KG1 (cell line): ENCODE measurements around the gene WFIKKN1.
A peak's percentile ranks its signal among the peaks of the same experiment; 100 is the strongest.

Source experiments
- DNase-seq: peaks from one replicate; lab custom pipeline; 2025; lab: John Stamatoyannopoulos, UW

The WFIKKN1 gene

DNA sequence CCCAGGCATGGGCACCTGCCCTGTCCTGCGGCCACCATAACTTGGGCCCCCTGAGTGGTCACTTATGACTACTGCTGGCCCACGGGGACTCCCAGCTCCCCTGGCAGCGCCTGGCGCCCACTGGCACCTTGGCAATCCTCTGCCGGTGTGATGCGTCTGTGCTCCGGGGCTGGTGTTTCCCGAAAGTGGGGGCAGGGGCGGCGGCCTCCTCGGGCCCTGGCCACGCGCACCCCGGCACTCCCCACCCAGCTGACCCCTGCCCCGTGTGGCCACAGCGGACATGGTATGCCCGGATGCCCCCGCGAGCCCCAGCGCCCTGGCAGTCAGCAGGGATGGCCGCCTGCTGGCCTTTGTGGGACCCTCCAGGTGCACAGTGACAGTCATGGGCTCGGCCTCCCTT is 26.7 kb downstream of the WFIKKN1 start:
- DNase-seq, result no peak

DNA sequence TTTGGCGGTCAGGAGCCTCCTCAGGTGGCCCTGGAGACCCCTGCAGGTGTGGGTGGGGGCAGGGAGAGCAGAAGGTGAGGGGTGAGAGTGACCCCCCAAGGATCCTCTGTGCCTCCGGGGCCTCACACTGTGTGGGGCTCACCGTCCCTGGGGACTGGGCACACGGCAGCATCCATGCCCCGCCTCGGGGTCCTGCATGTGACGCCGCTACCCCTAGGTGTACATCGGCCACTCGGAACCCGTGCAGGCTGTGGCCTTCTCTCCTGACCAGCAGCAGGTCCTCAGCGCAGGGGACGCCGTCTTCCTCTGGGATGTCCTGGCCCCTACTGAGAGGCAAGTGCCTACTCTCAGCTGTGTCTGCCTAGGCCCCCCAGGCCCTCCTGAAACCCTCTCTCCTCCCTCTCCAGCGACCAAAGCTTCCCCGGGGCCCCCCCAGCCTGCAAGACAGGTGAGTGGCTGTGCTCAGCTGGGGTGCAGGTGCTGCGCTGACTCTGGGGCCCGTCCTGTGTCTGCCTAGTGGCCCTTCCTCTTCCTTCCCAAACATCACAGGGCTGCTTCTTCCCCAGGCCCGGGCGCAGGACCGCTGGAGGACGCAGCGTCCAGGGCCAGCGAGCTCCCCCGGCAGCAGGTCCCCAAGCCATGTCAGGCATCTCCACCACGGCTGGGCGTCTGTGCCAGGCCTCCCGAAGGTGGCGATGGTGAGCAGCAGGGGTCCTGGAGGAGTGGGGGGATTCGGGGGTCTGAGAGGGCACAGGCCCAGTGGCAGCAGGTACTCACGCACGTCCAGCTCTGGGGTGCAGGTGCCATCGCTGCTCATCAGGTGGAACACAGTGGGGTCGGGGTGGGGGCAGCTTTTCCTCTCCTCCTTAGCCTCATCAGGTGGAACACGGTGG is 28.1 kb downstream of the WFIKKN1 start:
- no peak for DNase-seq

DNA sequence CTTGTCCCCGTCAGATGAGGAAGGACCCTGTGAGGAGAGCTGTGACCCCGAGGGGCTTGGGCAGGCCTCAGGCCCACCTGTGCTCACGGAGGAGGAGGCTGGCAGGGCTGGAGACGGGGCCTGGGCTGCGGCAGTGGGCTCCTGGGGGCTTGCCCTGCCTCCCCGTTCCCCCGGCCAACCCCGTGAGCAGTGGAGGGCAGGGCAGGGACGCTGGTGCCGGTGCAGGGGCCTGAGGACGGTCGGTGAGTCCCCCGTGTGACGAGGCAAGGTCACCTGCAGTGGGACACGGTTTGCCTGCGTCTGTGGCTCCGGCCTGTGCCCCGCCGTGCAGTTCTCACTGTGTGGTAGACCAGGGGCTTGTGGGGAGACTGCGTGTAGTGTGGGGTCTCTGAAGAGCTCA is 28.8 kb downstream of the WFIKKN1 start:
- no peak for DNase-seq

GRCh38 chr16:660132-660458 is 29.3 kb downstream of the WFIKKN1 start:
- no peak for DNase-seq

DNA sequence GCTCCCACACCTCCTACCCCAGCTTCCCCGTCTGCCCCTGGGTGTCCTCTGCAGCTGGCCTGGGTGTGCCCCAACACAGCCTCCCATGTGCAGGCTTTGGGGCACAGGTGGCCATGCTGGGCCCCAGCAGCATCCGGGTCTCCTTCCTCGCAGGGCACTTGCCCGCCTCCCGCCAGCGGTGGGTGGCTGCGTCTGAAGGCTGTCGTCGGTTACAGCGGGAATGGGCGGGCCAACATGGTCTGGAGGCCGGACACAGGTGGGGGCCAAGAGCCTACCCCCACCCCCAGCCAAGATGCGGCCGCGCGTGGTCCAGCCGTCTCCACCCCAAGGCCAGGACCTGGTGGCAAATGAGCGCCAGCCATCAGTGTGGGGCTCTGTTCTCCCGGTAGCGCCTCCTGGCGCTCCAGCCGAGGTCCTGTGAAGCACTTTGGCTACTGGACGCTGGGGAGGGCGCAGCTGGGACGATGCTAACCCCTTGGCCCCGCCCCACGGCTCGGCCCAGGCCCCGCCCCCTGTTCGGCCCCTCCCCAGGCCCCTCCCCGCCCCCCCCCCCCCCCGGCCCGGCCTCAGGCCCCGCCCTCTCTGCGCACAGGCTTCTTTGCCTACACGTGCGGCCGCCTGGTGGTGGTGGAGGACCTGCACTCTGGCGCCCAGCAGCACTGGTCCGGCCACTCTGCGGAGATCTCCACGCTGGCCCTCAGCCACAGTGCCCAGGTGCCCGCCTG is 29.8 kb downstream of the WFIKKN1 start:
- no peak for DNase-seq

DNA sequence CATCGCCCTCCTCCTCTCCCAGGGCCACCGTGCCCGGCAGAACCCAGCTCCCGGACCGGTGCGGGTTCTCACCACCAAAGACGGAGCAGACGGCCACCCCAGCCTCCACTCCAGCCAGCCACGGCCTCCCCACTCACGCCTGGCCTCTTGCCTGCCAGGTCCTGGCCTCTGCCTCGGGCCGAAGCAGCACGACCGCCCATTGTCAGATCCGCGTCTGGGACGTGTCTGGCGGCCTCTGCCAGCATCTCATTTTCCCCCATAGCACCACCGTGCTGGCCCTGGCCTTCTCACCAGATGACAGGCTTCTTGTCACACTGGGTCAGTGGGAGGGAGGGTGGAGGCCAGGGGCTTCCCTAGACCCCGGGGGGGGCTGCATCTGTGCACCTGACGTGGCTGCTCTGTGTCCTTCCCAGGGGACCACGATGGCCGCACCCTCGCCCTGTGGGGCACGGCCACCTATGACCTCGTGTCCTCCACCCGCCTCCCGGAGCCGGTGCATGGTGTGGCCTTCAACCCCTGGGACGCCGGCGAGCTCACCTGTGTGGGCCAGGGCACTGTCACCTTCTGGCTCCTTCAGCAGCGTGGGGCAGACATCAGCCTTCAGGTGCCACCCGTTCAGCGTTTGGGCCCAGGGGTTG is 30.5 kb downstream of the WFIKKN1 start:
- no peak for DNase-seq

DNA sequence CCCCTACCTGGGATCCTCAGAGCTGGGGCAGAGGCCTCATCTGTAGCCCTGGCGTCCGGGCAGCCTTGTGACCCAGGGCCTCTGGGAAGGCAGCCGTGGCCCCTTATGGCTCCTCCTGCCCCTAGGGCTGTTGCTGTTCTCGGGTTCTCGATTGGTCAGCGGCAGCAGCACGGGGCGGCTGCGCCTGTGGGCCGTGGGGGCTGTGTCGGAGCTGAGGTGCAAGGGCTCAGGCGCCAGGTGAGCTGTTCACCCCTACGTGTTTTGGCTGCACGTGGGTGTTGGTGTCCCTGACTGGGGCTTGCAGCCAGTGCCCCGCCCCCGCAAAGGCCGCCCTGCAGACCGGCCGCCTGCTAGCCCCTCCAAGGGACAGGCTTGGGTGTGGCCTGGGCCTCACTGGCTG is 31.3 kb downstream of the WFIKKN1 start:
- no peak for DNase-seq

DNA sequence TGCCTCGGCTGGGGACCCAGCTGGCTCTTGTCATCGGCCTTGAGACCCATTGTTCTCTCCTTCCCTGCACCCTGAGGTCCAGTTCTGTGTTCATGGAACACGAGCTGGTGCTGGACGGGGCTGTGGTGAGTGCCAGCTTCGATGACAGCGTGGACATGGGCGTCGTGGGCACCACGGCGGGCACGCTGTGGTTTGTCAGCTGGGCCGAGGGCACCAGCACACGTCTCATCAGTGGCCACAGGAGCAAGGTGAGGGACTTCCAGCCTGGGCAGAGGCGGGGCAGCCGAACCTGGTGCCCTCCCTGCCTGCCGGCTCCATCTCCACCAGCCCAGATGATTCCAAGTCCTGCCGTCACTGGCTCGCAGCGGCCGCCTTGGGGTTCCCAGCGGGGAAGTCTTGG is 31.8 kb downstream of the WFIKKN1 start:
- no peak for DNase-seq

DNA sequence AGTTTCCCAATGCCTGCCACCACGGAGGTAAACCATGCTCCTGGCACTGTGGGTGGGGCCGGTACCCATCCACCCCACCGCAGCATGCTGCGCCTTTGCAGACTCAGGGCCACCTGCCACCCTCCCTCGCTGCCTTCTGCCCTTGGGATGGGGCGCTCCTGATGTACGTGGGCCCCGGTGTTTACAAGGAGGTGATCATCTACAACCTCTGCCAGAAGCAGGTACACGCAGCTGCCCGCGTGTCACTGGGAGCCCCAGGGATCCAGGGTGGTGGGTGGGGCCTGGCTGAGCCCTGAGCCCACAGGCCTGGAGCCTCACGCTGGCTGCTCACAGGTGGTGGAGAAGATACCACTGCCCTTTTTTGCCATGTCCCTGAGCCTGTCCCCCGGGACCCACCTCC is 35.8 kb downstream of the WFIKKN1 start:
- no peak for DNase-seq

- no peak for DNase-seq
Measured at GRCh38 chr16:667113-667779, 36.5 kb downstream of the WFIKKN1 start.

GRCh38 chr16:667780-668518 is 37.2 kb downstream of the WFIKKN1 start, which contains the start of gene RHOT2:
Gene RHOT2 (plus strand): TSS chr16:668132. CDS start chr16:668200, 68 bp downstream.
- DNase-seq, result peak; percentile 85

- peak; percentile 8 for DNase-seq
Measured at GRCh38 chr16:668519-669171, 37.9 kb downstream of the WFIKKN1 start.

- DNase-seq, result no peak
Measured at GRCh38 chr16:669666-670065, 38.9 kb downstream of the WFIKKN1 start.

DNA sequence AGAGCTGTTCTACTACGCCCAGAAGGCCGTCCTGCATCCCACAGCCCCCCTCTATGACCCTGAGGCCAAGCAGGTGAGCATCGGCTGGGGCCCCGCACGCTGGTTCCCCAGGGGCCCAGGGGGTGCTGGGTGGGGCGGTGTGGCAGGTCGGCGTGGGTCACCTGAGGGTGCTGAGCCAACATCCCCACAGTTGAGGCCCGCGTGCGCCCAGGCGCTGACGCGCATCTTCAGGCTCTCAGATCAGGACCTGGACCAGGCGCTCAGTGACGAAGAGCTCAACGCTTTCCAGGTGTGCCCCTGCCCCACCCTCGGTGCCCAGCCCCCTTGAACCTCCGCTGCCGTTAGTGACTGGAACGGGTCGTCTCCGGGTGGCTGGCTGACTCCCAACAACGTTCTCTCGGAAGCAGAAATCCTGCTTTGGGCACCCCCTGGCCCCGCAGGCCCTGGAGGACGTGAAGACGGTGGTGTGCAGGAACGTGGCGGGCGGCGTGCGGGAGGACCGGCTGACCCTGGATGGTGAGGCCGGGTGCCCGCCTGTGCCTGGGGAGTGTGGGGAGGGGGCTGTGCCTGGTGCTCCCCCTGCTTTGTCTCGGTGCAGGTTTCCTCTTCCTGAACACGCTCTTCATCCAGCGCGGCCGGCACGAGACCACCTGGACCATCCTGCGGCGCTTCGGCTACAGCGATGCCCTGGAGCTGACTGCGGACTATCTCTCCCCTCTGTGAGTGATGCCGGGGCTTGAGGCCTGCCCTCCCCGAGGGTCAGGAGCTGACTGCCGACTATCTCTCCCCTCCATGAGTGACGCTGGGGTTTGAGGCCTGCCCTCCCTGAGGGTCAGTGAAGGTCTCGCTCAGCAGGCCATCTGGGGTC is 39.9 kb downstream of the WFIKKN1 start:
- no peak for DNase-seq

DNA sequence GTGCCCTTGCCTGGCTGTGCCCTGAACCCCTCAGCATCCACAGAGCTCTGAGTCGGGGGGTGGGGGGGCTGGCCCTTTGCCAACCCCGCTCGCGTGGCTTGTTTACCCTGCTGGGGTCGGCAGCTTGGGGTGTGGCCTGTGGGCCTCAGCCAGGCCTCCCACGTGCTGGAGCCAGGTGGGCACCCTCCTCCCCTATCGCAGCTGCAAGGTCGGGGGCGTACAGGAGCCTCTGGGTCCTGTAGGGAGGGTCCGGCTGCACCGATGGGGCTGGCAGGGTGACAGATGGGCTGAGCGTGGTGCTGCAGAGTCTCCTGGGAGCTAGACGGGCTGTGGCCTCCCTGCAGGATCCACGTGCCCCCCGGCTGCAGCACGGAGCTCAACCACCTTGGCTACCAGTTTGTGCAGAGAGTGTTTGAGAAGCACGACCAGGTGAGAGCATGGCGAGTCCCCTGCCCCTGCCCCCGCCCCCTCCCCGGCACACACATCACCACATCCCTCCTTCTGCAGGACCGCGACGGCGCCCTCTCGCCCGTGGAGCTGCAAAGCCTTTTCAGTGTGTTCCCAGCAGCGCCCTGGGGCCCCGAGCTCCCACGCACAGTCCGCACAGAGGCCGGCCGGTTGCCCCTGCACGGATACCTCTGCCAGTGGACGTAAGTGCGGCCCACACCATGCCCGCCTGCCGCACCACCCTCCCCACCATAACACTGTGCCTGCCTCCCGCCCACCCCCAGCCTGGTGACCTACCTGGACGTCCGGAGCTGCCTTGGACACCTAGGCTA is 40.8 kb downstream of the WFIKKN1 start:
- DNase-seq, result no peak

DNA sequence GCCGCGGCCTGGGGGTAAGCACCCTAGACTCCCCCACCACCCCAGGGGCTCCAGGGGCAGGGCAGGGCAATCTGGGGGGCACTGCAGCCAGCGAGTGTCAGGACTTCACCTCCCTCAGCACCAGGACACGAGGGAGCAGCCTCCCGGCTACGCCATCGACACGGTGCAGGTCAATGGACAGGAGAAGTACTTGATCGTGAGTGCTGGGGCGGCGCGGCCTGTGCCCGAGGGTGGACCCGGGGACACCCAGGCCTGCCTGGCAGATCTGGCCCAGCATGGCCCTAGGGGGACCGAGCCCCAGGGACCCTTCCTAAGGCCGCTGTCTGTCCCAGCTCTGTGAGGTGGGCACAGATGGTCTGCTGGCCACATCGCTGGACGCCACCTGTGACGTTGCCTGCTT is 41.6 kb downstream of the WFIKKN1 start:
- DNase-seq, result no peak

DNA sequence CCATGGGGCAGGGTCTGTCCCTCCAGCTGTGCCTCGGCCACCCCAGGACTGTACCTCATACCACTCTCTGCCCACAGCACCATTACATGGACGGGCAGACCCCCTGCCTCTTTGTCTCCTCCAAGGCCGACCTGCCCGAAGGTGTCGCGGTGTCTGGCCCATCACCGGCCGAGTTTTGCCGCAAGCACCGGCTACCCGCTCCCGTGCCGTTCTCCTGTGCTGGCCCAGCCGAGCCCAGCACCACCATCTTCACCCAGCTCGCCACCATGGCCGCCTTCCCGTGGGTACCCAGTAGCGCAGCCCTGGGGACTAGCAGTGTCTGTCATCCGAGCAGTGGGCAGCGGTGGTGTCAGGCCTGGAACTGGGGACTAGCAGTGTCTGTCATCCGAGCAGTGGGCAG is 42.1 kb downstream of the WFIKKN1 start:
- DNase-seq, result no peak

DNA sequence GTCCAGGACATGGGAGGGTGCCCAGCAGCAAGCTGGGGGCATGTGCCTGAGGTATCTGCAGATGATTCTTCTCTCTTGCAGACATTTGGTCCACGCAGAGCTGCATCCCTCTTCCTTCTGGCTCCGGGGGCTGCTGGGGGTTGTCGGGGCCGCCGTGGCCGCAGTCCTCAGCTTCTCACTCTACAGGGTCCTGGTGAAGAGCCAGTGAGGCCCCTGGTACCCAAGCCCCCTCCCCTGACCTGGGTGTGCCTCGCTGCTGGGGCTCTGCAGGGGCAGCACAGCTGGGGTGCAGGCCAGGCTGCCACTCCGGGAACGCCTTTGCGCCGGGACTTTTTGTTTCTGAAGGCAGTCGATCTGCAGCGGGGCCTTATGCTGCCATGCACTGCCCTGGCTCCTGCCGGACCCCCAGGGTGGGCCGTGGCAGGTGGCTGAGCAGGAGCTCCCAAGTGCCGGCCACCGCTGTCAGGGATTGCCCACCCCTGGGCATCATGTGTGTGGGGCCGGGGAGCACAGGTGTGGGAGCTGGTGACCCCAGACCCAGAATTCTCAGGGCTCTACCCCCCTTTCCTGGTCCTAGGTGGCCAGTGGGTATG is 42.7 kb downstream of the WFIKKN1 start:
- no peak for DNase-seq
